Ovary (tissue), 3 donors: Measurements from ENCODE around the gene LRRC32.

Source experiments
- EP300 ChIP-seq: sonication (generic); formaldehyde crosslinking; IDR thresholded peaks from one replicate; pipeline ENCODE4 v1.6.1; 2017; ENCODE audit warnings: antibody characterized with exemption
- POLR2A ChIP-seq: fragments of 450-650 bp; IDR thresholded peaks from one replicate; pipeline ENCODE4 v1.6.1; 2017; ENCODE audit warnings: antibody characterized with exemption, mild to moderate bottlenecking, moderate library complexity
- TF ChIP-seq, protein P1 (sequence below), 3 donors: fragments of 450-650 bp in 2 of 3; fragments of 200-600 bp in 1 of 3; IDR thresholded peaks; one replicate each; pipeline versions ENCODE4 v1.5.1 to v1.8.0; 2016 to 2022; ENCODE audit warnings: antibody characterized with exemption in 3 of 3, mild to moderate bottlenecking in 1 of 3
- donor health status: DM: no; HTN: no; CAD: no.

- TF ChIP-seq, protein P1, sequence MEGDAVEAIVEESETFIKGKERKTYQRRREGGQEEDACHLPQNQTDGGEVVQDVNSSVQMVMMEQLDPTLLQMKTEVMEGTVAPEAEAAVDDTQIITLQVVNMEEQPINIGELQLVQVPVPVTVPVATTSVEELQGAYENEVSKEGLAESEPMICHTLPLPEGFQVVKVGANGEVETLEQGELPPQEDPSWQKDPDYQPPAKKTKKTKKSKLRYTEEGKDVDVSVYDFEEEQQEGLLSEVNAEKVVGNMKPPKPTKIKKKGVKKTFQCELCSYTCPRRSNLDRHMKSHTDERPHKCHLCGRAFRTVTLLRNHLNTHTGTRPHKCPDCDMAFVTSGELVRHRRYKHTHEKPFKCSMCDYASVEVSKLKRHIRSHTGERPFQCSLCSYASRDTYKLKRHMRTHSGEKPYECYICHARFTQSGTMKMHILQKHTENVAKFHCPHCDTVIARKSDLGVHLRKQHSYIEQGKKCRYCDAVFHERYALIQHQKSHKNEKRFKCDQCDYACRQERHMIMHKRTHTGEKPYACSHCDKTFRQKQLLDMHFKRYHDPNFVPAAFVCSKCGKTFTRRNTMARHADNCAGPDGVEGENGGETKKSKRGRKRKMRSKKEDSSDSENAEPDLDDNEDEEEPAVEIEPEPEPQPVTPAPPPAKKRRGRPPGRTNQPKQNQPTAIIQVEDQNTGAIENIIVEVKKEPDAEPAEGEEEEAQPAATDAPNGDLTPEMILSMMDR (IDR thresholded peaks at IDR 0.05): no peak
- TF ChIP-seq EP300 (no peak), POLR2A (no peak)
Measured at GRCh38 chr11:76617553-76618265, 52.8 kb downstream of the LRRC32 start.
